ENCODE measurements around the gene PIH1D1. TPM values are rescaled to one million over a fixed set of nuclear protein-coding genes. Genes with fewer than 3 reads are reported as not detected.

PIH1D1 gene
- total and polyA plus RNA-seq, 2 of the 13 experiments (the other 11 are each of a cell fraction or from before 2014, with no cell fraction given): 110 to 137 TPM

DNA sequence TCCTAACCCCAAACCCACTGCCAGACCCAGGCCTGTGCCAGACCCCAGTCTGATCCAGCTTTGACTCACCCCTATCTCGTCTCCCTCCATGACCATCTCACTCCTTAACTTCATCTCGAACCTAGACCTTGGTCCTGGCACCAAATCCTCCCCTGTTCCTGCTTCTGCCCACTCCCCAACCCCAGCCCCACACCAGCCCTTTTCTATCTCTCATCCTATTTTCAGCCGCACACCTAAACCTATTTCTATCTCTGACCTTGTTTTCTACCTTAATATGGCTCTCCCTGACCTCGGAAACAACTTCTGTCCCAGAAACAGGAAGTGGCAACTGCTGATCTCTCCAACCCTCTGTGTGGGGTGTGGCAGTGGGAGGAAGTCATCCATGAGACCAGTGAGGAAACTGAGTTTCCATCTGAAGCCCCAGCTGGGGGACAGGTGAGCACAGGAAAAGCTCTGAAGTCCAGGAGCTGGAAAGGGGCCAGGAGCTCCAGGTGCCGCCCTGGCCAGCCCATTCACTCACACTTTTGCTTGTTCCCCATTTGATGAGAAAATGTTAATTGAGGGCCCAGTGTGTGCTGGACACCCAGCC, 42.1 kb downstream of the PIH1D1 start:
- Histone ChIP-seq H3K27me3 (ENCODE audit: control insufficient read depth in 1 of 2, insufficient read depth in 2 of 2, low read length in 2 of 2) (peaks cover 10 to 44% of the 10 kb centered on the region in 2 experiments; a peak in 4 of 5 replicates), H3K36me3 (replicated peaks in 1 of 2; ENCODE audit: control insufficient read depth in 1 of 2, insufficient read depth in 2 of 2, low read length in 2 of 2) (no peaks in the 10 kb centered on the region), H3K4me2 (ENCODE audit: low read depth, low read length) (no peak overlapping the region), H3K4me1 (ENCODE audit: insufficient read depth, low read length) (no peaks in the 10 kb centered on the region), H3K9ac (ENCODE audit: insufficient read depth, low read depth, low read length) (no peak overlapping the region), H3K9me3 (ENCODE audit: low read length) (no peaks in the 10 kb centered on the region), H2AFZ (ENCODE audit: low read length) (no peak overlapping the region), H3K79me2 (ENCODE audit: insufficient read depth, low read length) (no peaks in the 10 kb centered on the region), H3K4me3 (replicated peaks in 1 of 3; ENCODE audit: insufficient read depth in 1 of 3, low read depth in 2 of 3, low read length in 3 of 3) (no peak overlapping the region), H4K20me1 (ENCODE audit: insufficient read depth, low read length) (no peaks in the 10 kb centered on the region), H3K27ac (ENCODE audit: extremely low read length, insufficient read depth, low read length) (no peak overlapping the region)
- 18% methylated on average over 5 of the region's 5 CpGs for WGBS (ENCODE audit: low lambda C conversion rate)
- in situ Hi-C loops (cut with HindIII; ENCODE audit: extremely low pct_ligation_motif_present, low pct_unique_long_range_greater_than_20kb) (no loop called here), intact Hi-C loops (cut with micrococcal nuclease; ENCODE audit: unreplicated experiment) (no loop called here)
- FAIRE-seq (no peak), DNase-seq (ENCODE audit: low spot score) (no peak), ATAC-seq (no peak)
- ChIA-PET POLR2A (no interaction called here), CTCF (ENCODE audit: low intra/inter-chr PET ratio, low total read pairs) (no interaction called here)
- TF ChIP-seq ZNF740 (CRISPR knock-in tag; IDR thresholded peaks at IDR 0.05): no peak
- TF ChIP-seq, protein P1, sequence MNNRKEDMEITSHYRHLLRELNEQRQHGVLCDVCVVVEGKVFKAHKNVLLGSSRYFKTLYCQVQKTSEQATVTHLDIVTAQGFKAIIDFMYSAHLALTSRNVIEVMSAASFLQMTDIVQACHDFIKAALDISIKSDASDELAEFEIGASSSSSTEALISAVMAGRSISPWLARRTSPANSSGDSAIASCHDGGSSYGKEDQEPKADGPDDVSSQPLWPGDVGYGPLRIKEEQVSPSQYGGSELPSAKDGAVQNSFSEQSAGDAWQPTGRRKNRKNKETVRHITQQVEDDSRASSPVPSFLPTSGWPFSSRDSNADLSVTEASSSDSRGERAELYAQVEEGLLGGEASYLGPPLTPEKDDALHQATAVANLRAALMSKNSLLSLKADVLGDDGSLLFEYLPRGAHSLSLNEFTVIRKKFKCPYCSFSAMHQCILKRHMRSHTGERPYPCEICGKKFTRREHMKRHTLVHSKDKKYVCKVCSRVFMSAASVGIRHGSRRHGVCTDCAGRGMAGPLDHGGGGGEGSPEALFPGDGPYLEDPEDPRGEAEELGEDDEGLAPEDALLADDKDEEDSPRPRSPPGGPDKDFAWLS (CRISPR knock-in tag; IDR thresholded peaks at IDR 0.05; ENCODE audit: borderline replicate concordance): no peak
- TF ChIP-seq POLR2G (IDR thresholded peaks at IDR 0.05; ENCODE audit: low read depth, low read length): no peak
- no peak for TF ChIP-seq MBD4 (IDR thresholded peaks at IDR 0.05; ENCODE audit: borderline replicate concordance, low read length)
- no peak for TF ChIP-seq BORCS8-MEF2B (CRISPR knock-in tag; IDR thresholded peaks at IDR 0.05)
- no peak for TF ChIP-seq TEAD3 (CRISPR knock-in tag; optimal IDR thresholded peaks at IDR 0.05; ENCODE audit: borderline replicate concordance)
- TF ChIP-seq STAG1 (CRISPR knock-in tag; IDR thresholded peaks at IDR 0.05): no peak
- no peak for TF ChIP-seq AHDC1 (CRISPR knock-in tag; IDR thresholded peaks at IDR 0.05; ENCODE audit: borderline replicate concordance)
- TF ChIP-seq STAT5B (CRISPR knock-in tag; IDR thresholded peaks at IDR 0.05): no peak
- TF ChIP-seq ZNF224 (CRISPR knock-in tag; IDR thresholded peaks at IDR 0.05): no peak
- TF ChIP-seq U2AF1 (optimal IDR thresholded peaks at IDR 0.05; ENCODE audit: low read depth, low read length): no peak
- TF ChIP-seq, protein P2, sequence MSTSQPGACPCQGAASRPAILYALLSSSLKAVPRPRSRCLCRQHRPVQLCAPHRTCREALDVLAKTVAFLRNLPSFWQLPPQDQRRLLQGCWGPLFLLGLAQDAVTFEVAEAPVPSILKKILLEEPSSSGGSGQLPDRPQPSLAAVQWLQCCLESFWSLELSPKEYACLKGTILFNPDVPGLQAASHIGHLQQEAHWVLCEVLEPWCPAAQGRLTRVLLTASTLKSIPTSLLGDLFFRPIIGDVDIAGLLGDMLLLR (CRISPR knock-in tag; IDR thresholded peaks at IDR 0.05): no peak
- BruUV-seq (replicated peaks): no TSS peak
